Lower lobe of right lung (tissue), 2 donors: ENCODE measurements around the gene UBAC2. TPM values are rescaled to one million over a fixed set of nuclear protein-coding genes. Genes with fewer than 3 reads are reported as not detected.

Source experiments
- ATAC-seq, 2 donors: fragments of 200-7000 bp; cut with Tn5 transposase; one replicate each; pipeline ENCODE4 v1.9.1; 2020 to 2022; ENCODE audit warnings: mild to moderate bottlenecking in 2 of 2, moderate library complexity in 2 of 2
- DNase-seq: peaks from one replicate; pipeline ENCODE4 v3.0.0-alpha.2; 2020
- H3K27ac ChIP-seq: fragments of 200-600 bp; one replicate; pipeline ENCODE4 v1.8.0; 2022
- H3K27me3 ChIP-seq: fragments of 200-600 bp; one replicate; pipeline ENCODE4 v1.8.0; 2022; ENCODE audit warnings: low read depth
- H3K36me3 ChIP-seq: fragments of 200-600 bp; one replicate; pipeline ENCODE4 v1.8.0; 2022; ENCODE audit warnings: mild to moderate bottlenecking
- H3K4me1 ChIP-seq: fragments of 200-600 bp; one replicate; pipeline ENCODE4 v1.8.0; 2022
- H3K4me3 ChIP-seq: fragments of 200-600 bp; one replicate; pipeline ENCODE4 v1.8.0; 2022; ENCODE audit warnings: mild to moderate bottlenecking
- H3K9me3 ChIP-seq: fragments of 200-600 bp; one replicate; pipeline ENCODE4 v1.8.0; 2022
- intact Hi-C: fragments of 100-400 bp; cut with DNase I; formaldehyde crosslinking; loops from one replicate; pipeline ENCODE4 v1.11.0; 2022
- total RNA-seq: library from RNA; stranded (reverse); fragmentation: NEBNext Ultra II Directional; extraction: Animal tissue kit (Norgen Biotek cat#: 25700); gene quantifications from one replicate; pipeline ENCODE4 v1.2.1, GENCODE V29; 2021
- TF ChIP-seq, protein P1 (sequence below): fragments of 200-600 bp; IDR thresholded peaks from one replicate; pipeline ENCODE4 v1.8.0; 2022; ENCODE audit warnings: antibody characterized with exemption, mild to moderate bottlenecking
- donor health status: DM: no; HTN: yes; CAD: no; lungs with severe emphysema.

Gene UBAC2
- total RNA-seq, 1 donor from 2014 or later, result 44.5 TPM

DNA sequence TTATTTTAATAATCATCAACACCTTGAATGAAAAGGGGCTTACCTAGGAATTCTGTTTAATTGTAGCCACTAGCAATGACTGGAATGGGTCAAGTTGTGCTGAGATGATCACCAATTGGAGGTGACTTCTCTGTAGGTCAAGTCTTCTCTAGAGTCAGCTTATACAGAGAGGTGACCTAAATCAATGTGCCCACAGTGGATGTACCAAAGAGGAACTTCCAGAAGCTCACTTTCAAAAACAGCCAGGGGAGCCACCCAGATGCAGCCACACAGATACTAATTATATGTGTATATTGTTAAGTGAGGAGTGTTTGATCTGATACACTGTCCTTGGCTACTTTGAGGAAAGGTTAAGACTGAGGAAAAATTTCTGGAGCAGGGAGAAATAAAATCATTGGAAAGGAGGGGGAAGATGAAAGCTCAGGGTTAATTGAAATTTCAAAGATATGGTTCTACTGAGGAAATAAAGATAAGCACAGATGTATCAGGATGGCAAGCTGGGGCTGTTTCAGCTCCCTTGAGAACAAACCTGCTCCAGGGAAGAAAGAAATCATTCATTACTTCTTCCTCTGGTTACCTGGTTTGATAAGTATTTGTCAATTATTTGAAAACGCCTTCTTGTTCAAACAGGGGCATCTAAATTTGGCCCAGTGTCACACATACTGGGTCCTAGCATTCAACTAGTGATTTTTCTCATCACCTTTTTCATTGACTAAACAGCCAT is 101.4 kb downstream of the UBAC2 start:
- no peaks in the 10 kb centered on the region for H3K9me3 ChIP-seq
- no peak for ATAC-seq
- H3K27me3 ChIP-seq, result no peaks in the 10 kb centered on the region
- H3K4me3 ChIP-seq, result no peak overlapping the region
- TF ChIP-seq, protein P1, sequence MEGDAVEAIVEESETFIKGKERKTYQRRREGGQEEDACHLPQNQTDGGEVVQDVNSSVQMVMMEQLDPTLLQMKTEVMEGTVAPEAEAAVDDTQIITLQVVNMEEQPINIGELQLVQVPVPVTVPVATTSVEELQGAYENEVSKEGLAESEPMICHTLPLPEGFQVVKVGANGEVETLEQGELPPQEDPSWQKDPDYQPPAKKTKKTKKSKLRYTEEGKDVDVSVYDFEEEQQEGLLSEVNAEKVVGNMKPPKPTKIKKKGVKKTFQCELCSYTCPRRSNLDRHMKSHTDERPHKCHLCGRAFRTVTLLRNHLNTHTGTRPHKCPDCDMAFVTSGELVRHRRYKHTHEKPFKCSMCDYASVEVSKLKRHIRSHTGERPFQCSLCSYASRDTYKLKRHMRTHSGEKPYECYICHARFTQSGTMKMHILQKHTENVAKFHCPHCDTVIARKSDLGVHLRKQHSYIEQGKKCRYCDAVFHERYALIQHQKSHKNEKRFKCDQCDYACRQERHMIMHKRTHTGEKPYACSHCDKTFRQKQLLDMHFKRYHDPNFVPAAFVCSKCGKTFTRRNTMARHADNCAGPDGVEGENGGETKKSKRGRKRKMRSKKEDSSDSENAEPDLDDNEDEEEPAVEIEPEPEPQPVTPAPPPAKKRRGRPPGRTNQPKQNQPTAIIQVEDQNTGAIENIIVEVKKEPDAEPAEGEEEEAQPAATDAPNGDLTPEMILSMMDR, result no peak
- H3K36me3 ChIP-seq, result no peaks in the 10 kb centered on the region
- H3K27ac ChIP-seq, result no peak overlapping the region
- intact Hi-C loops, result no loop called here
- peaks cover 3% of the 10 kb centered on the region for H3K4me1 ChIP-seq
- no peak for DNase-seq

DNA sequence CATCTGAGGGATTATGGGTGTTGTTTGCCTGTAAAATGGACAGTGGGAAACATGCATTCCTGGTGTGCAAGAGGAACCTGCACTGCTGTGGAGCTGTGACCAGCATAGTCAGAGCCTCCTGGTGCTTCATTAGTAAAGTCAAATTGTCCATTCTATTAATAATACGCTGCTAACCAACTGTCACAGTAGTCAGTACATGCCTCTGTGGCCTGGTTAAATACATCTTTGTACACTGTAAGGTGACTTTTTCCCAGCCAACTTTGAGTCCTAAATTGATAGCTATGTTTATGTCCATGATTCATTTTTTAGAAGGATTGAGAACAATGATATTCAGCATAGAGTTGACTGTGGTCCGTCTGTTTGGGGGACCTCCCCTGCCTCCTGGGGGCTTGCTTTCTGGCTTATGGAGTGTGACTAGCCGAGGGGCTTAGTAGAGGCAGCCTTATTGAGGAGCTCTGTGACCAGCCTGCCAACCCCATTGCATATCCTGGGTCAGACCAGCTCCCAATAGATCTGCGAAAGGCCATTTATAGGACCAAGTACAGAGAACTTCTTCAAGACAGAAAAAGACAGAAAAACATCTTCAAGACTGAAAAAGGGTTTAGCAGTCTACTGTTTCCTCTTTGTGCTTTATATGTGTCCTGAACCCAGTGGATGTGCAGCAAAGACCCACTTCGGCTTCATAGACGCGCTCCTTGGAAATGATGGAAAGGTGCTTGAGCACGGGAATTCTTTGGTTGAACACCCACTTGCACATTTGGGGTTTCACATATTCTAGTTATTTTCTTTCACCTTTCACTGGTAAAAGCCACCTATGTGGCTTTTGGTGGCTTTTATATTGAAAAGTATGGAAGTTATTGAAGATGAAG is 102.2 kb downstream of the UBAC2 start:
- no peaks in the 10 kb centered on the region for H3K27me3 ChIP-seq
- no peak overlapping the region for H3K27ac ChIP-seq
- no peak overlapping the region for H3K4me3 ChIP-seq
- peaks cover 8% of the 10 kb centered on the region for H3K4me1 ChIP-seq
- DNase-seq (no peak), ATAC-seq (no peak)
- intact Hi-C loops, result no loop called here
- TF ChIP-seq, protein P1, result no peak
- H3K9me3 ChIP-seq, result no peaks in the 10 kb centered on the region
- H3K36me3 ChIP-seq, result no peaks in the 10 kb centered on the region

- Histone ChIP-seq H3K27ac (peak overlapping the region; percentile 33), H3K4me1 (peaks cover 13% of the 10 kb centered on the region), H3K27me3 (no peaks in the 10 kb centered on the region), H3K4me3 (peak overlapping the region; percentile 39), H3K9me3 (no peaks in the 10 kb centered on the region), H3K36me3 (no peaks in the 10 kb centered on the region)
- ATAC-seq (peak in 1 of 2 donors; percentile 22), DNase-seq (no peak)
- intact Hi-C loops, result no loop called here
- TF ChIP-seq, protein P1, result no peak
Measured at GRCh38 chr13:99303863-99304521, 103.3 kb downstream of the UBAC2 start.

- DNase-seq (no peak), ATAC-seq (no peak)
- intact Hi-C loops, result no loop called here
- no peaks in the 10 kb centered on the region for H3K9me3 ChIP-seq
- TF ChIP-seq, protein P1, result no peak
- peaks cover 13% of the 10 kb centered on the region for H3K4me1 ChIP-seq
- no peaks in the 10 kb centered on the region for H3K27me3 ChIP-seq
- no peaks in the 10 kb centered on the region for H3K36me3 ChIP-seq
- H3K4me3 ChIP-seq, result peak overlapping the region; percentile 39
- peak overlapping the region; percentile 33 for H3K27ac ChIP-seq
Measured at GRCh38 chr13:99304541-99304940, 103.9 kb downstream of the UBAC2 start.

- H3K4me3 ChIP-seq, result peak overlapping the region; percentile 39
- DNase-seq, result no peak
Measured at GRCh38 chr13:99305158-99305557, 104.5 kb downstream of the UBAC2 start.

More at GRCh38 chr13:99305158-99305557, 104.5 kb downstream of the UBAC2 start:
- ATAC-seq, result no peak
- Histone ChIP-seq H3K27me3 (no peaks in the 10 kb centered on the region), H3K27ac (peak overlapping the region; percentile 33), H3K9me3 (no peaks in the 10 kb centered on the region), H3K4me1 (peaks cover 13% of the 10 kb centered on the region), H3K36me3 (no peaks in the 10 kb centered on the region)
- intact Hi-C loops, result no loop called here
- TF ChIP-seq, protein P1, result no peak
